ENCODE results near the gene ATP2B2. TPM values are rescaled to one million over a fixed set of nuclear protein-coding genes. Genes with fewer than 3 reads are reported as not detected.
A peak's percentile ranks its signal among the peaks of the same experiment; 100 is the strongest.

The ATP2B2 gene
- total and polyA plus RNA-seq, 2 experiments from 2014 or later = 0.42 to 0.63 TPM

DNA sequence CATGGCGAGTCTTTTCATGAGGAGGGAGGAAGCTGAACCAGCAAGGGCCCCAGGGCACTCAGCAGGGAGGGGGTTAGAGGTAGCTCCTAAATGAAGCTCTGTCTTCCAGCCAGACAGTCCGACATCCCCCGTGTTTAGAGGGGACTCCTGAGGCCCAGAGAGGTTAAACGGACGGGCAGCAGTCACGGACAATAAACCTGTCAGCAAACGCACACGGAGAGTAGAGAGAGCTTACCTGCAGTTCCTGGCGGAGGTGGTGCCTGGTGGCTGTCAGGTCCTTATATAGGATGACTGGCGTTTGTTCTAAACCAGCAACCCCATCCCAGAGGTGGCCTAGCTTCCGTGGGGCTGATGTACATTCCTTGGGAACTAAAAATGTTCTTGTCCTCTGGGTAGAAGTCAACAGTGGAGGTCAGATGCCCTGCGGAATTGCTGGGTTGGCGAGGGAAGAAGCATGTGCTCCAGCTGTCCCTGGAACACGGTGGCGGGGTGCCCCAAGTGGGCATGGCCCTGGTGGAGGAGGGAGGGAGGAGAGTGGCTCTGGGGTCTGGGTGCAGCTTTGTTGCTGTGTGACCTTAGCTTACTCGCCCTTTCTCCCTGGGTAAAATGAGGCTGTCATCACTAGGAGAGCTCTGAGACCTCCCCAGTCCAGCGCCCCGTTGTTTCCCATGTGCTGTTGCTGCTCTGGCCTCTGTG lies 214.8 kb downstream of the ATP2B2 start (continued):
- TF ChIP-seq REST (IDR thresholded peaks at IDR 0.05; ENCODE audit: unreplicated experiment) (no peak), NANOG (IDR thresholded peaks at IDR 0.05; ENCODE audit: borderline replicate concordance) (no peak), STAT1 (IDR thresholded peaks at IDR 0.05; ENCODE audit: unreplicated experiment) (no peak), EZH2phosphoT487 (IDR thresholded peaks at IDR 0.05; ENCODE audit: unreplicated experiment) (no peak), CREB1 (CRISPR knock-in tag; IDR thresholded peaks at IDR 0.05; ENCODE audit: low read depth) (no peak)

- Histone ChIP-seq H3K27me3 (ENCODE audit: insufficient read depth) (no peaks in the 10 kb centered on the region), H3K27ac (ENCODE audit: low read depth) (no peak overlapping the region), H3K79me2 (replicated peaks; ENCODE audit: insufficient read depth) (no peaks in the 10 kb centered on the region), H3K36me3 (ENCODE audit: insufficient read depth) (0 out of 2 replicates have a peak, but pooled peaks cover 3% of the 10 kb centered on the region), H3K9me2 (ENCODE audit: insufficient read depth) (no peaks in the 10 kb centered on the region), H2AFZ (no peak overlapping the region), H3K4me3 (no peak overlapping the region), H3F3A (replicated peaks; ENCODE audit: low read depth) (no peaks in the 10 kb centered on the region), H3K4me1 (ENCODE audit: insufficient read depth) (peaks cover 8% of the 10 kb centered on the region; the same call in 1 of the 2 replicates), H4K20me1 (replicated peaks; ENCODE audit: insufficient read depth) (no peaks in the 10 kb centered on the region), H3K4me2 (no peak overlapping the region)
- Mint-ChIP-seq H3K36me3 (ENCODE audit: low read depth) (peaks cover 9% of the 10 kb centered on the region), H3K27ac (peak overlapping the region; percentile 74; the same call in 1 of the 2 replicates), H3K4me1 (peaks cover 15% of the 10 kb centered on the region), H3K4me3 (no peak overlapping the region), H3K27me3 (ENCODE audit: insufficient read depth, low read depth, poor library complexity) (no peaks in the 10 kb centered on the region), H3K9me3 (no peaks in the 10 kb centered on the region; the same call in 2 of the 3 replicates)
- no peak for DNase-seq (ENCODE audit: low spot score)
- TF ChIP-seq POLR2AphosphoS5 (IDR thresholded peaks at IDR 0.05; ENCODE audit: low read depth) = no peak
- TF ChIP-seq CREB1 (CRISPR knock-in tag; IDR thresholded peaks at IDR 0.05; ENCODE audit: low read depth) = no peak
- no peak for TF ChIP-seq ZNF114 (CRISPR knock-in tag; IDR thresholded peaks at IDR 0.05)
- TF ChIP-seq, protein P1, sequence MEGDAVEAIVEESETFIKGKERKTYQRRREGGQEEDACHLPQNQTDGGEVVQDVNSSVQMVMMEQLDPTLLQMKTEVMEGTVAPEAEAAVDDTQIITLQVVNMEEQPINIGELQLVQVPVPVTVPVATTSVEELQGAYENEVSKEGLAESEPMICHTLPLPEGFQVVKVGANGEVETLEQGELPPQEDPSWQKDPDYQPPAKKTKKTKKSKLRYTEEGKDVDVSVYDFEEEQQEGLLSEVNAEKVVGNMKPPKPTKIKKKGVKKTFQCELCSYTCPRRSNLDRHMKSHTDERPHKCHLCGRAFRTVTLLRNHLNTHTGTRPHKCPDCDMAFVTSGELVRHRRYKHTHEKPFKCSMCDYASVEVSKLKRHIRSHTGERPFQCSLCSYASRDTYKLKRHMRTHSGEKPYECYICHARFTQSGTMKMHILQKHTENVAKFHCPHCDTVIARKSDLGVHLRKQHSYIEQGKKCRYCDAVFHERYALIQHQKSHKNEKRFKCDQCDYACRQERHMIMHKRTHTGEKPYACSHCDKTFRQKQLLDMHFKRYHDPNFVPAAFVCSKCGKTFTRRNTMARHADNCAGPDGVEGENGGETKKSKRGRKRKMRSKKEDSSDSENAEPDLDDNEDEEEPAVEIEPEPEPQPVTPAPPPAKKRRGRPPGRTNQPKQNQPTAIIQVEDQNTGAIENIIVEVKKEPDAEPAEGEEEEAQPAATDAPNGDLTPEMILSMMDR (conservative IDR thresholded peaks at IDR 0.05; ENCODE audit: low read depth in 2 of 2) = peak in 1 of 2 experiments; percentile 41; a peak in 1 of 4 replicates
- no peak for TF ChIP-seq STAT1 (IDR thresholded peaks at IDR 0.05; ENCODE audit: unreplicated experiment)
- ATAC-seq = peak; percentile 20
Measured at GRCh38 chr3:10289787-10290355, 215.5 kb downstream of the ATP2B2 start.

Measured in GM23338 (cell line).